Activated effector memory CD4-positive, alpha-beta T cell treated with anti-CD3 and anti-CD28 coated beads, Interleukin-2, amount 50 U/mL, for 16 hours (primary cell): ENCODE measurements around the gene TNFAIP2.
"Not testable (repeated sequence)": the region's sequence is repeated elsewhere in the genome, so short reads cannot be mapped to it uniquely, and the experiment has no call there.

Experiments used
- DNase-seq: peaks from one replicate; pipeline ENCODE4 v3.0.0-alpha.2; 2020

TNFAIP2 gene

GRCh38 chr14:103136388-103137271, 13.4 kb downstream of the TNFAIP2 start:
- DNase-seq, result no peak

DNA sequence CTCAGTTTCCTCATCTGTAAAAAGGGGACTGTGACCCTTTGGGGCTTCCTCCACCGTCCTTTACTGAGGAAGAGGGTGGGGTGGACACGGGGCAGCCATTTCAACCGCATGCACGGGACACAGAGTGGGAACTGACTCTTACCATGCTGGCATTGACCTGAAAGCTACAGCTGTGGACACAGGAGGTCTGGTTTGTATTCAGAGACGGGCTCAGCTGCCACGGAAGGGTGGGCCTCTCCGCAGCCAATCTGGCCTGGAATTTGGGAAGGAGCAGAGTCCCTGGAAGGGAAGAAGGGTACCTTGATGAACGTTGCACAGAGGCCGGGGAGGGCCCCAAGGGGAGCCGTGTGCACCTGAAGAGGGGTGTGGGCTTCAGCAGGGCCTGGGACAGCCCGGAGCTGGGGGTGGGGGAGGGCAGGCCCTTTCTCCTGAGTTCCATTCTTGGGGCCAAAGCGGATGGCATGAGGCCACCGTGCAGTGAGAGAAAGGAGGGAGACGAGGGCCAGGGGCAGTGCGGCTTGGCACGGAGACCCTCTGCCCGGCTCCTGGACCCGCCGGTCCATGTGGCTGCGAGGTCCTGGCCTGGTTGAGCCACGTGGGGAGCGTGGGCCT, 14.5 kb downstream of the TNFAIP2 start:
- DNase-seq, result no peak

GRCh38 chr14:103138301-103139131, 15.3 kb downstream of the TNFAIP2 start:
- no peak for DNase-seq

GRCh38 chr14:103139132-103140025, 16.1 kb downstream of the TNFAIP2 start:
- no peak for DNase-seq

- no peak for DNase-seq
Measured at GRCh38 chr14:103140316-103141109, 17.3 kb downstream of the TNFAIP2 start.

GRCh38 chr14:103141117-103141796, 18.0 kb downstream of the TNFAIP2 start:
- no peak for DNase-seq

DNA sequence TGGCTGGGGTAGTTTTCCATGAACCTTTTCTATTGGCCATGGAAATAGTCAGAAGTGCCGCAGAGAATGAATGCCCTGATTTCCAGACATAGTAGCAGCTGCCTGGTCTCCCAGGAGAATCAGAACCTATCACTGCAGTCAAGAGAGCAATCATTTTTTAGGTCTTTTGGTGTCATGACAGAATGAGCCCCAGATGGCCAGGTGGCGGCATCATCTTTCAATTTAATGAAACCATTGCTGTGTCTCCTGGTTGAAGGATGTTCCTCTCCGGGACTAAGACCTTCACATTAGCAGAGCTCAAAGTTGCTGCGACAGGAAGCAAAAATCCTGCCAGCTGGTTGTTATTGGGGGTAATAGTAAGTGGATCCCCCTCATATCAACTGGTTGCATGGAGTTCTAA, 18.8 kb downstream of the TNFAIP2 start:
- no peak for DNase-seq

DNA sequence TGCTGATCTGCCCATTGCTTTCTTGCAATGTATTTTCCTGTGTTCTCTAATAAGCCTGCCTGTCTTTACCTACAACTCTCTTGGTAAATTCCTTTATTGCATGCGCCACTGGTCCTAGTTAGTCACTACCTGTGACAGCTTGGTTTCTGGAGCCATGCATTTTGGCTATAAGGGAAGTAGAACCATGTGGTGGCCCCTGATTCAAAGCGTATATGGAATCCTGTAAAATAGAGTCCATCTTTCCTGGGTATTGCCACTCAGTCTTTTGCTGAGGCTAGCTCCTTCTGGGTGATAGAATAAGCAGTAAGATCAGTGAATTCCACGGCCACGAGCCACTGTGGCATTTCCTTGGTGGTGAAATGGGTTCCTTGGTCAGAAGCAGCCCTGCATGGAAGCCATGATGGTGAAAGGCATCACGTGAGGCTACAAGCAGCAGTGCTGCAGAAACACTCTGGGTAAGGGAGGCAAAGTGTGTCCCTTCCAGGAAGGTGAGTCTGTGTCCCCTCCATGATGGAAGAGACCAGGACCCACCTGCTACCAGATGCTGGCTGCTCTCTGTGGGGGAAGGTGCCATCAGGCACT, 19.6 kb downstream of the TNFAIP2 start:
- DNase-seq, result no peak

DNA sequence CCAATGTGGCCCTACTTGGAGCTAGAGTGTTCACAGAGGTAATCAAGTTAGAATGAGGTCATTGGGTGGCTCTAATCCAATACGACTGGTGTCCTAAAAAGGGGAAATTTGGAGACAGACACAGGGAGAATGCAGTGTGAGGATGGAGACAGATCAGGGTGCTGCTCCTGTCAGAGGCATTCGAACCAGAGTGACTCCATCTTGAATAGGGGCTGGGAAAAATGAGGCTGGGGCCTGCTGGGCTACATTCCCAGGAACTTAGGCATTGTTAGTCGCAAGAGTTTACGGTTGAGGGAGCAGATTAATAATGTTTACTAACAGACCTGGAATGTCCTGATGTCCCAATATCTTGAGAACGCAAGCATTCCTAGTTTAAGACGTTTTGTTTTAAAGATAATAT, 20.2 kb downstream of the TNFAIP2 start:
- DNase-seq, result no peak

DNA sequence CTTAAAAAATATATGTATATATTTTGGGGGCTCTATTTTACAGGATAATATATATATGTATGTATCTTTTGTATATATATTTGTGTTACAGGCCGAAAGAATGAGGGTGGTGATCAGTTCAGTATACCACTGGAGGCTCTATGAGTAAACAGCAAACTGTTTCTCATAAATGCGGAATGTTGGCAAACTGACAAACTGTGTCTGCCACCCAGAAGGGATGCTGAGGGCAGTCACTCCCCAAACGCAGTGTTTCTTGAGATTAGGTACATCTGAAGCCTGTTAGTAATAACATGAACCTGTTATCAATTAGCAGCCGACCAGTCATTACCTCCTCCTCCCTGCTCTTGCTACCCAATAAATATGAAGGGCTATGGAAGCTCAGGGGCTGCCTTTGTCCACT, 20.8 kb downstream of the TNFAIP2 start:
- DNase-seq, result no peak

- no peak for DNase-seq
Measured at GRCh38 chr14:103146141-103146709, 23.0 kb downstream of the TNFAIP2 start.

- no peak for DNase-seq
Measured at GRCh38 chr14:103149351-103150237, 26.3 kb downstream of the TNFAIP2 start.

- no peak for DNase-seq
Measured at GRCh38 chr14:103151270-103151945, 28.1 kb downstream of the TNFAIP2 start.

DNA sequence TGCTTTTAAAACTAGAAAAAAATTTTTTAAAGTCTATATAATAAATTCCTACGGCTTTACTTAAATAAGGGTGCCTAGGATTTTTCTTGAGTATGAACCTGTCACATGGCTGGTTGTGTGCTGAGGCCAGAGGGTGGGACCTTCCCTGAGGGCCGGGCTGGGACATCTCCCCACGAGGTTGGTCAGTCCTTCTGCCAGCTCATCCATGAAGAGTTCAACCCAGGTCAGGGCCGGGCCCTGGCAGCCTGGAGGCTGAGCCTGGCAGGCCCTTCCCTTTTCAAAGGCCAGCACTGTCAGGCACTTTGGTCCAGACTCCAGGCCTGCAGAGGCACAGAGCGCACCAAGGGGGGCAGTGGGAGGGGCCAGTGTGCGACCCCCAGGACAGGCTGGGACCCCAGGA, 31.7 kb downstream of the TNFAIP2 start:
- no peak for DNase-seq

DNA sequence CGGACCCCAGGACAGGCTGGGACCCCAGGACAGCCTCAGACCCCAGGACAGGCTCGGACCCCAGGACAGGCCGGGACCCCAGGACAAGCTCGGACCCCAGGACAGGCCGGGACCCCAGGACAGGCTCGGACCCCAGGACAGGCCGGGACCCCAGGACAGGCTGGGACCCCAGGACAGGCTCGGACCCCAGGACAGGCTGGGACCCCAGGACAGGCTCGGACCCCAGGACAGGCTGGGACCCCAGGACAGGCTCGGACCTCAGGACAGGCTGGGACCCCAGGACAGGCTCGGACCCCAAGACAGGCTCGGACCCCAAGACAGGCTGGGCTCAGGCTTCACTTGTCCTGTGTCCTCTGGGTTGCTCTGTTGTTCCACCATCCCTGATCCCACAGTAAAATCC, 32.2 kb downstream of the TNFAIP2 start:
- not testable (repeated sequence) for DNase-seq

DNA sequence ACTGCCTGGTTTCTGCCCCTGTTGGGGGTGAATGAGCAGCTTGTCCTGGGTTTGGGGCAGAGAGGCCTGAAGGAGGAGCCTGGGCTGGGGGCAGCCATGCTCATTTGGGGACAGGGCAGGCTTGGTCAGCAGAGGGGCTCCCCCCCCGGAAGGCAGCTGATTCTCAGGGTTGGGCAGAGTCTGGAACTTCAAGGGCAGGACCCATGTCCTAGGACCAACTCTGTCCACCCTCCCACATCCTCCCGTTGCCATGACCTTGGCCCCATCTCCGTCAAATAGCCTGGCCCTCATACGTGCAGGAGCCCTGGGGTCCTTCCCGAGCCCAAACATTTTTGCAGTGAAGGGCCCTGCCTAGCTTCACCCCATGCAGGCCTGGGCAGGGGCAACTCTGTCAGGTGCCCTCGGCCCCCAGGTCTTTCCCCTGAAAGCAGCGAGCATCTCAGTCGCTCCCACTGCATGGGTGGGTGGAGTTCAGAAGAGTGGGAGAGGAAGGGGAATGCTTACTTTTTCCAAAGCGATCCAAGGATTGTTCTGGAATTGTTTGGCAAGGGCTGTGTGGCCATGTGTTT, 32.6 kb downstream of the TNFAIP2 start:
- DNase-seq, result no peak

- DNase-seq, result no peak
Measured at GRCh38 chr14:103156651-103157378, 33.6 kb downstream of the TNFAIP2 start.
